GM12864 (cell line): ENCODE results near the gene IGFL4.

Source experiments
- DNase-seq: peaks from one replicate; pipeline ENCODE4 v3.0.0-alpha.2; 2011; ENCODE audit warnings: low read depth
- H3K4me3 ChIP-seq: 2 replicates; pipeline ENCODE4 v1.5.1; 2011; ENCODE audit warnings: mild to moderate bottlenecking, low read depth, low read length, control low read depth
- CTCF ChIP-seq: IDR thresholded peaks from 2 replicates; pipeline ENCODE4 v1.5.1; 2011; ENCODE audit warnings: low read depth, mild to moderate bottlenecking, moderate library complexity, low read length, control low read depth, inconsistent platforms; ENCODE audit errors: missing control alignments

The IGFL4 gene

GRCh38 chr19:46016426-46017094 is 24.2 kb downstream of the IGFL4 start:
- H3K4me3 ChIP-seq = peak overlapping the region; percentile 68
- no peak for DNase-seq
- TF ChIP-seq CTCF = peak; percentile 83

DNA sequence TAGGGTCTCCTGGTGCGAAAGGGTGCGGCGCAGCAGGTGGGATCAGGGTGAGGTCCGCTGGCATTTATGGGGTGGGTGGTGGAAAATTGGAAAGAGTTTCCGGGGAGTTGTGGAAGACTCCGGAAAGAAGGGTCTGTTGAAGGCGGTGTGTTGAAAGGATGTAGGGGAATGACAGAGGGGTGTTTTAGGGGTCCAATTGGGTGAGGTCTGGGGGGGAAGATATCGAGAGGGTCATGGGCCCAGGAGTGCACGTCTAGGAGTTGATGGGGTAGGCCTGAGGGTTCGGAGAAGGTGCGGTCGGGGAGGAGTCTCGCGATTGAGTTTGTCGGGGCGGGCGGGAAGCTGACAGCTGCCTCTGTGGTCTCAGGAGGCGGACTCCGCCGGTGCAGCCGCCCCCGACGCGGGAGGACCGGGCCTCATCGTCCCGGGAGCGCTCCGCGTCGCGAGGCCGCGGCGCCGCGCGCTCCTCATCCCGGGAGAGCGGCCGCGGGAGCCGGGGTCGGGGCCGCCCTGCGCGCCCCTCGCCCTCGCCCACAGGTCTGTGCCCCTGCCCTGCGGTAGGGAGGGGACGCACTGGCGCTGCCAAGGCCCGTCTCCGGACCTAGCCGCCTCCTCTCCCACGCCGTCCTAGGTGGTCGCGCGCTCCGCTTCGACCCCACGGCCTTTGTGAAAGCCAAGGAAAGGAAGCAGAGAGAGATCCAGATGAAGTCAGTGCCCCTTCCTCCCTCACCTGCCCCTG is 24.9 kb downstream of the IGFL4 start:
- peak overlapping the region; percentile 68 for H3K4me3 ChIP-seq
- TF ChIP-seq CTCF = no peak
- DNase-seq = no peak

DNA sequence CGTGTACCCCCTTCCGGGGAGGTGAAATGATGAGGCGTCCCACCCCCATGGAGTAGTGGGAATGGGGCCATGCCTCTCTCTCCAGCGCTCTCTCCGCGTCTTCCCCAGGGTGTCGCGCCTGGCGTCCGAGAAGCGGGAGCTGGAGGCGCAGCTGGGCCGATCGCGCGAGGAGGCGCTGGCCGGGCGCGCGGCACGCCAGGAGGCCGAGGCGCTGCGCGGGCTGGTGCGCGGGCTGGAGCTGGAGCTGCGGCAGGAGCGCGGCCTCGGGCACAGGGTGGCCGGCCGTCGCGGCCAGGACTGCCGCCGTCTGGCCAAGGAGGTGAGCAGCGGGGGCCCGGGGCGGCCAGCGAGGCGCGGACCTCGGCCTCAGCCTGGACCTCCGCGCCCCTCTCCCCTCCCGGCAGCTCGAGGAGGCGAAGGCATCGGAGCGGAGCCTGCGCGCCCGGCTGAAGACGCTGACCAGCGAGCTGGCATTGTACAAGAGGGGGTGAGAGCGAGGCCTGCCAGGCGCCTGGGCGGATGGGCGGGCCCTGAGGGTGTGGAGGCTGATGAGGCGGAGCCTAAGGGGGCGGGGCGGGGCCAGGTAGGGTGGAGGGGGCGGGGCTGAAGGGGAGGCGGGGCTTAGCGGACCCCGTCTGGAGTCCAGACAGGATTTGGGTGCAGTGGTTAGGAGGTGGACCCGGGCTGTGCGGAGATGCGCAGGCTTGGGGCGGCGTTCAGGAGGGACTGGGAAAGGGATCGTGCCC is 25.7 kb downstream of the IGFL4 start:
- no peak overlapping the region for H3K4me3 ChIP-seq
- no peak for TF ChIP-seq CTCF
- DNase-seq = no peak

GRCh38 chr19:46014534-46014933 is 26.3 kb downstream of the IGFL4 start:
- no peak for TF ChIP-seq CTCF
- no peak for DNase-seq
- no peak overlapping the region for H3K4me3 ChIP-seq

- DNase-seq = no peak
- peak; percentile 89 for TF ChIP-seq CTCF
- H3K4me3 ChIP-seq = no peak overlapping the region
Observed at GRCh38 chr19:46009530-46010510, 31.0 kb downstream of the IGFL4 start.

DNA sequence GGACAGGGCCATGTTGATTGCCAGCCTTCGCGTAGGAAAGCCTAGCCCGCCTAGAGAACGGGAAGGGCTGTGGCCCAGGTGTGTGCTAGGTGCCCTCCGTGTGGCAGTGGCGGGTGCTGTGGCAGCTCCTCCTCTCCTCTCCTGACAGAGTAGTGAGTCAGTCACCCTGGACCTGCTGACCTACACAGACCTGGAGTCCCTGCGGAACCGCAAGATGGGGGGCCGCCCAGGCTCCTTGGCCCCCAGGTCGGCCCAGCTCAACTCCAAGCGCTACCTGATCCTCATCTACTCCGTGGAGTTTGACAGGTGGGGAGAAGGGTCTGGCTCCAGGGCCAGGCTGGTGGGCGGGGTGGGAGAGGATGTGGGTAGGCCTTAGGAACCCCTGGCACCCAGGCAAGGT is 34.4 kb downstream of the IGFL4 start:
- TF ChIP-seq CTCF = no peak
- H3K4me3 ChIP-seq = no peak overlapping the region
- no peak for DNase-seq
